ENCODE measurements around the gene TMEM51.

TMEM51 gene

DNA sequence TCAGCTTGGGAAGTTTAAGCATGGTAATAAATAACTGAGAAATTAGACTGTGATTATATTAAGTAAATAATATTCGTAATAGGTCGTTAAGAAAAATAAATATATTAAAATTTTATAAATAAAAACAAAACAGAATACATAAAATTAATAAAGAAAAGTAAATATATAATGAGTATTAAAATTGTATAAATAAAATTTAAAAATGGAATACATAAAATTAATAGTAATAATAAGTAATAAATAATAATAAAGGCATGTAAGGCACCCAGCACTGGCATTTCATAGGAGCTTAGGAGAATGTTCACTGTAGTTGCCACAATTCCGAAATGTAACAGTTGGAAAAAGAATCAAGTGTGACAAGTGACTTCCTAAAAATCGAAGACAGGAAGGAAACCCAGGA is 47.7 kb downstream of the TMEM51 start:
- DNase-seq: no peak

DNA sequence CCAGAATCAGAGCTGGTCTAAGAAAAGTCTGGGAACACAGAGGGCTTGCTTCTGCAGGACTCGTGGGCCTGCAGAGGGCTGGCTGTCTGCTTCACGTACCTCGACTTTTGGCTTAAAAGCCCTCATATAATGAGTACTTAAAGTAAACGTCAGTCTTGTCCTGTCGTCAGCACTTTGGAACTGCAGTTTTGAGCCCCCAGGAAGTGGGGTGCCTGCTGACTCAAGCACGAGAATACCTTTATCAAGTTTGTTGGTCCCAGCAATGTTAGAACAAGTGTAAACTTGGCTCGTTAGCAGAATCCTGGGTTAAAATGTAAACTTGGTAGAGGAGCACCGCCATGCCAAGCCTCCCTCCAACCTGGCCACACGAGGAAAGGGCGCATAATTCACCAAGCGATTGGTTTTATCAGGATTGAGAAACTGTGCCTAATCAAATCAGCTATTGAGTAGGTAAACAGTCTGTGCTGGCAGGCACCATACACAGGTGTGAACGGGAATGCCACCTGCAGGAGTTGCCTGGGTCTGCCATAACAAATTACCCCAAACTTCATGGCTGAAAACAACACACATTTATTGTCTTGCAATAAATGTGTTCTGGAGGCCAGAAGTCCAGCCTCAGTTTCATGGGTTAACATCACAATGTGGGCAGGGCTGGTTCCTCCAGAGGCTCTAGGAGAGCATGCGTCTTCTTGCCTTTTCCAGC is 48.5 kb downstream of the TMEM51 start:
- DNase-seq: peak; percentile 36

DNA sequence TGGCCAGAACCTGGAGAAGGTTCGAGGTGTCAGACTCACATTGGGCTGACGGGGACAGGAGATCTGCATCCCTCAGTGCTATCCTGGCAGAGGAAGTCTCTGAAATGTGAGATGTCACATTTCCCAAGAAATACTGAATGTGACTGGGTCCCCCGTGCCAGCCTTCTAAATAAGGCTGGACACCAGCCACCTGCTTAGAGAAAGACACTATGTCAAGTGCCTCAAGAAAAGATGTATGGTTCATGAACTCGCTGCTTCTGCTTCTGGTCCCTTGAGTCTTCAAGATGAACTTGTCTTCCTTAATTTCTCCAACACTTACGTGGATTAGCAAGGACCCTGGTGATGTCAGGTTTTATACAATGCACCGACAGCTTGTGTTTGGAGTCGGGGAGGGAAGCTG is 51.4 kb downstream of the TMEM51 start:
- DNase-seq: no peak

DNA sequence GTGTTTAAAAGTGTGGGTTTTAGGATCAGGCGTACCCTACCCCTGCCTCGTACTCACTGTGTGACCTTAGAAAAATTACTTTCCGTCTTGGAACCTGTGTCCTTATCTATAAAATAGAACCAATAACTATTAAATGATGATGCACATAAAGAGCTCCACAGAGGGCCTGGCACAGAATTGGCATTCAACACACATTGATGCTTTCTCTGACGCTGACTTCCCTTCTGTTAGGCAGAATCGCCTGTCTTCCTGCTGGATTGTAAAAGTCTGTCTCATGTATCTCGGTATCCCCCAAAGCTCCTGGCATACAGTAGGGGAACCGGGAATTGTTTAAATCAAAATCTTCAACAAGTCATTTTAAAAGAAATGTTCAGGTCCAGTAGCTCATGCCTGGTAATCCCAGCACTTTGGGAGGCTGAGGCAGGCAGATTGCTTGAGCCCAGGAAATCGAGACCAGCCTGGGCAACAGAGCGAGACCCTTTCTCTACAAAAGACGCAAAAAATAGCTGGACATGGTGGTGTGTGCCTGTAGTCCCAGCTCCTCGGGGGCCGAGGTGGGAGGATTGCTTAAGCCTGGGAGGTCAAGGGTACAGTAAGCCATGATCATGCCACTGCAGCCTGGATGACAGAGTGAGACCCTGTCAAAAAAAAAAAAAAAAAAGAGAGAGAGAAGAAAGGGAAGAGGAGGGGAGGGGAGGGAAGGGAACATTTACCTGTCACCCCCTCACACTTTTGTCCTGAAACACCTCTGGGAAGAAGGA is 52.2 kb downstream of the TMEM51 start:
- DNase-seq: no peak

GRCh38 chr1:15206418-15207030 is 53.0 kb downstream of the TMEM51 start:
- no peak for DNase-seq

DNA sequence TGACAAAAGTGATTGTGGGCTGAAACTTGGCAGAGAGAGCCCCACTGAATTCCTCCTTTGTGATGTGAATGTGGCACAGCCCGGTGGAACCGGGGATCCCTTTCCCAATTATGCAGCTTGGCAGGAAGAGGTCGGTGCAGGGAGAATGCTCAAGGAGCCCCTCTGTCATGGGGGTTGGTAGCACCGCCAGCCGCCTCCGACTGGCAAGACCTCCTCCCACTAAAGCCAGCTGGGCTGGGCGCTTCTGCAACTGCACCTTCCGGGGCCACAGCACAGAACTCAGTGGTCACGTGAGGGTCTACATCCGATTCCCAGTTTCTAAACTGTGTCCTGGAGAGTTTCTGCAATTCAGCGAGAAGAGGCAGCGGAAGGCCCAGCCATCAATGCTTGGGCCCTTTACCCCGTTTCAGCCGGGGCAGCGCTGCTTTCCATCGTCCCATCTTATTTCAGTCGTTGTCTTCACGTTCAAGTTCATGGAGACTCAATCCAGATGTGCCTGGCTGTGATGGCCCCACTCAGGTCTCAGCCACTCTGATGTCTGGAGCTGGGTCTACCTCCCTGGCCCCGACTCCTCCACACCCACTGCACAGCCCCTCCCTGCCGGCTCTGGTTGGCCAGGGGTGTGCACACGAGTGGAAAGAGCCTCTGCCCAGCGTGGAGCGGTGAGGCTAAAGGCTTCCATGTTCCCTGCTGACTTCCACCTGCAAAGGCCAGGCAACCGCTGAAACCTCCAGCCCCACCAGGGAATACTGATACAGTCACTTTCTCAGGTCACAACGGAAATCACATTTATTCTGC is 53.7 kb downstream of the TMEM51 start:
- no peak for DNase-seq

DNA sequence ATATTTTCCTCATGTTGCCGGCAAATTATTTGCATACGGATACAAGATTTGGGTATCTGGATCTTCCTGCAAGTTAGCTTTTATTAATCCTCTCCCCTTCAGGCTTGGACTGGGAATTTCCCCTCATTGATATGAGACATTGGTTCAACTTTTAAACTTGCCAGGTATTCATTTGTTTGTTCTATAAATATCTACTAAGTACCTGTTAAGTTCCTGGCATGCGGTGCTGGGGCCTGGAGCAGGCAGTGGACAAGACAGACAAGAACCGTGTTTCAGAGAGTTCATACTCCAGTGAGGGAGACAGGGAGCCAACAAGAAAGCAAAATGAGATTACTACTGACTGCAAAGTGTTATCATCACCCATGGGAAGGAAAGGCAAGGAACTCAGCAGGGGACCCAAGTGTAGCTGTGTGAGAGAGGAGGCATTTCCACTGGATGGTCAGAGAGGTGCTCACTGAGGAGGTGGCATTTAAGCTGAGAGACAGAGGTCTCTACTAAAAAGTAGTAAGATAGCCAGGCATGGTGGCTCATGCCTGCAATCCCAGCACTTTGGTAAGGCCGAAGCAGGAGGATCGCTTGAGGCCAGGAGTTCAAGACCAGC is 54.4 kb downstream of the TMEM51 start:
- no peak for DNase-seq

DNA sequence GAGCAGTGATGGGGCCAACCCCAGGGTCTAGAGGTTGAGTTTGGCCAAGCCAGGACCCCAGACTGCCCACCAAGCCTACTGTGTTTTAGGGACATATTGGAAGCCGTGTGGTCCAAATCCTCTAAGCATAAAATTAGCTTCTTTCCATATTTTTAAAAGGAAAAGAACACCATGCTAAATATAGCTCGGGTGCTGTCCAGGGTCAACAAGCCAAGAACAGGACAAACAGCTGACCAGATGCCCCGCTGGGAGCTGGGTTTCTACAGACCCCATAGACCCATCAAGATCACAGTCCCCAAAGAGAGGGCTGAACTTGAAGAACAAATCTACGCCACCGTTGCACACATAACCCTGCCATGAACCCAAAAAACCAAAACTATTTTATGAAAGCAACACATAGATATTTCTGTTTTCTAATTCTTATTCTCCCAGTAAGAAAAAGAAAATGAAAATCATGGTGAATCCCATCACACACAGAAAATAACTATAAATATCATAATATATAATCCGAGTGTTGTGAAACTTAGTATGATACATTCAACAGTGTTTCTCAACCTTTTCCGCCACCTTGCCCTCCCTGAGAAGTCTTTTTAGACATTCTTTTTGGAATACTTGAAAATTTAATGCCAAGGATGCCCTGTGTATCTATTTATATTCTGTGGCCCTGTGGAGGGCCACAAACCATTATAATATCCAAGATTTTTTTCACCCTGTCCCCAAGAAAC is 57.3 kb downstream of the TMEM51 start:
- DNase-seq: no peak

DNA sequence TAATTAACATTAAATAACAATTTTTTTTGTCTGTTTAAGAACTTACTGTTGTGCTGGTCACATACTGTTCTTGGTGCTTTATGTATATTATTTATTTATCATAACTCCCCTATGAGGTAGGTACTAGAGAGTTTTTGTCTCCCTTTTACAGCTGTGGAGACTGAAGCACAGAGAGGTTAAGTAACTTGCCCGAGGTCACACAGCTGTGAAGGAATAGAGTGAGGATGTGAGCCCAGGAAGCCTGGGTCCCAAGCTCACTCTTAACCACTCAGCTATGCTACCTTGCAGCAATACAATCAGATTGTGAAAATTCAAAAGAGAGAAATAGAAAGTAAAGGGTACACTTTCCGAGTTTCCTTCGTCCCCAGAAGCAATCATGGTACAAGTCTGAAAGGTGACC is 57.9 kb downstream of the TMEM51 start:
- no peak for DNase-seq

DNA sequence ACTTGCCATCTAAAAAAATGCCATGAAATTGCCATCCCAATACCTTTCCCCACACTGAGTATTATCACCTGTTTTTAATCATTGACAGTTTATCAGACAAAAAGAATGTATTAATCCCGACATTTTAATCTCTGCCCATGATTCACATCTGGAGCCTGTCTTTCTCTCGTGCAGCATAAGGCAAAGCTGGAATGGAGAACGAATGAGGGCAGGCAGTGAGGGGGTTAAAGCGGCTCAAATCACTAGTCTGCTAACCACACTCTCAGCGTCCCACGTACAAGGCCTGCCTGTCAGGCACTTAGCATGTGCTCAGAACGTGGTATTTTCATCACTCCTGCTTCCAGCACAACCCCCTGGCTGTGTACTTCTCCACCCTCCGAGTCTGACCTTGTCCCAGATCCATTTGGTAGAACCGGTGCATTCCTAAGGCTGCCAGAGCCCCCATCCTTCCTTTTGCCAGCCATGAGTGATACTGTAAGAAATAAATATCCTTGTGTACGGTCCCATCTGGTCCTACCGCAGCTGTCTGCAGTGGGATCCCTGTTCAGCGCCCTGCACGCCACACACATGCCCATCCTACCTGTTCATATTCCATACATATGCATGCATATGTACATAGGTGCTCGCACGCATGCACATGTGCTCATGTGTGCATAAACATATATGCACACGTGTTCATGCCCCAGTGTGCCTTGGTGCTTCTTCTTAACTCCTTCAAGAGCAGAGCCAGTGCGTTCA is 58.8 kb downstream of the TMEM51 start:
- peak; percentile 17 for DNase-seq

GRCh38 chr1:15212954-15213291 is 59.4 kb downstream of the TMEM51 start:
- no peak for DNase-seq

DNA sequence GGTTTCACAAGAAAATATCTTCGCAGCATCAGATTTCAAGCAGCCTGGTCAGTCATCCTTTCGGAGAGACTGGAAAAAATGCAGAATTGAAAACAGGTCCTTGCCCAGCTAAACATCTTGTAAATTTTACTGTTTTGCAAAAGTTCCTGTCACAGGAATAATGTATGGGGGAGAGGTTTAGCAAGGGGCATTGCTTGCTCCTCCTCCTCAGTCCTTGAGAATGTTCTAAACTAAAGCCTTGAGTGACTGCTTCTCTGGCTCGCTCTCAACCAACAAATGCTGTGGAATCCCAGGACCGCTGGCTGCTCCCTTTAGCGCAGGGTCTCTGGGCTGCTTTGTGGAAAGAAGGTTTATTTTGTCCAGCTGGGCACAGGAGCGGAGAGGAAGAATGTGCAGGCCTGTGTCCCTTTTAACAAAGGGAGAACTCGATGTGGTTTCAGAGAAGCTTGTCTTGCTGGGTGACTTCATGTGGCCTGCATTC is 59.8 kb downstream of the TMEM51 start:
- peak; percentile 3 for DNase-seq

GRCh38 chr1:15214527-15214926 is 61.0 kb downstream of the TMEM51 start:
- peak; percentile 19 for DNase-seq

- peak; percentile 43 for DNase-seq
Observed at GRCh38 chr1:15215116-15215515, 61.6 kb downstream of the TMEM51 start.

DNA sequence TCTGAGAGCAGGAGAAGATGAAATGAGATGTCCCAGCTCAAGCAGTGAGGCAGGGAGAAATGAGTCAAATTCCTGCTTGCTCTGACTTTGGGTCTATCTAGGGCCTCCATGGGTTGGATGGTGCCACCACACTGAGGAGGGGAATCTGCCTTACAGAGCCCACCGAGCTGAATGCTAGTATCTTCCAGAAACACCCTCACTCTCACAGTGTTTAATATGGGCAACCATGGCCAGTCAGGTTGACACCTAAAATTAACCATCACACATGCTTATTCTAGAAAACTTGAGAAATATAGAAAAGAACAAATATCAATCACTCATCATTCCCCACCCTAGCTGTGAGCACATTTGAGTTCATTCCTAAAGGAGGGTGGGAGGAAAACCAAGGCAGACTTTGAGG is 64.1 kb downstream of the TMEM51 start:
- peak; percentile 5 for DNase-seq

DNA sequence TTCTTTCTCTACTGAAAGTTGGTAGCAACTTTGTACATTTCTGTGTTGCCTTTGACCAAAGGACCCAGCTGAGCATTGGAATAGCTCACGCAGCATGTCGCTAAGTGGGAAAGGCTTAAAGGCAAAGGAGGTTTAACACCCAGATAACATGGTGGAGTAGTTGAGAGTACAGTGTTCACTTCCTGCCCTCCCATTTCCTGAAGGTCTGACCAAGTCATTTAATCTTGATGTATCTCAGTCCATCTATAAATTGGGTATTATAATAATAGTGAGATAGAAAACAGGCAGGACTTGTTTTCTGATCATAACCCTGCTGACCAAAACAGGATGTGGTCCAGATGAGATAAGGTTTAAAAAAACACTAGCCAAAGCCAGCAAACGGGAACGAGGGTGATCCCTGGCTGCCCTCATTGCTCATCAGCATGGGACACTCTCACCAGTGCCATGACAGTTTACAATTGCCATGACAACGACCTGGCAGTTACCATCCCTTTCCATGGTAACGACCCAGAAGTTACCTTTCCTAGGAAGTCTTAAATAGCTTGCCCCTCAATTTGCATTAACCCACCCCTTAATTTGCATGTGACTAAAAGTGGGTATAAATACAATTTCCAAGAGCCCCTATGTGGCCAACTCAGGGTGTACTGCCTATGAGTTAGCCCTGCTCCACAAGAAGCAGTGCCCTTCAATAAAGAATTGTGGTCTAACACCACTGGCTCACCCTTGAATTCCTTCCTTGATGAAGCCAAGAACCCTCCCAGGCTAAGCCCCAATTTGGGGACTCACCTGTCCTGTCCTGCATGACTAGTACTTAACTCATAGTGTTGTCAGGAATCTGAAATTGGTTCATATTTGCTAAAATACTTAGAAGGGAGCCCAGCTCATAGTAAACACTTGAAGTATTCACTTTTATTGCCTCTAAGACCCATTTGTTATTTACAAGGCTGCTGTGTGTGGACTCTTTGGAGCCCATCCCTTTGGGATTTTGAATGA is 65.0 kb downstream of the TMEM51 start:
- peak; percentile 28 for DNase-seq

GRCh38 chr1:15219280-15220023 is 65.9 kb downstream of the TMEM51 start:
- peak; percentile 61 for DNase-seq

DNA sequence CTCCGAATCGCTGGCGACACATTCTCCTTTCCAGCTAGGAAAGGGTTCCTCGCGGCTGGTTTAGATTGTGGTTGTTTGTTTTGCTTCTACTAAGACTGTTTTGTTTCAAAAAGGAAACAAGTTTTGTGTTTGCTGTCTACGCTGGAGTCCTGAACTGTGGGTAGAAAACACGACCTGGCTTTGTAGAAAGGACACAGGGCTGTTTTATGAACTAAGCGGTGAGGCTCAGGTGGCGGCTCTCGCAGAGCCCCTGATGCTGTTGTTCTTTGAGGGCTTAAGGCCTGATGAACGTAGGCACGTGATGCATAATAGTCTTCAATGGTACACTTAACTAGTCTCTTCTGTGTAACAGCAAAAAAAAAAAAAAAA is 66.5 kb downstream of the TMEM51 start:
- no peak for DNase-seq

- peak; percentile 2 for DNase-seq
Observed at GRCh38 chr1:15220825-15221431, 67.4 kb downstream of the TMEM51 start.

All from activated effector memory CD4-positive, alpha-beta T cell treated with anti-CD3 and anti-CD28 coated beads, Interleukin-2, amount 50 U/mL, for 16 hours (primary cell).